ENCODE measurements around the gene OPN1MW2. TPM values are rescaled to one million over a fixed set of nuclear protein-coding genes. Genes with fewer than 3 reads are reported as not detected.

Gene OPN1MW2
- polyA plus RNA-seq, 1 donor from 2014 or later, result not detected

Other genes starting within 250 kb of the OPN1MW2 start
- 81.4 TPM for gene HCFC1, start 247.9 kb upstream of the OPN1MW2 start, polyA plus RNA-seq (ENCODE audit: insufficient read depth, low read depth, low replicate concordance)
- gene TMEM187, start 247.0 kb upstream of the OPN1MW2 start, polyA plus RNA-seq (ENCODE audit: insufficient read depth, low read depth, low replicate concordance), result 11.9 TPM
- 76.3 TPM for gene IRAK1, start 199.9 kb upstream of the OPN1MW2 start, polyA plus RNA-seq (ENCODE audit: insufficient read depth, low read depth, low replicate concordance)
- gene MECP2, start 122.0 kb upstream of the OPN1MW2 start, polyA plus RNA-seq (ENCODE audit: insufficient read depth, low read depth, low replicate concordance), result 40.8 TPM
- not detected for gene OPN1LW, start 75.5 kb upstream of the OPN1MW2 start, polyA plus RNA-seq (ENCODE audit: insufficient read depth, low read depth, low replicate concordance)
- gene OPN1MW, start 37.2 kb upstream of the OPN1MW2 start, polyA plus RNA-seq (ENCODE audit: insufficient read depth, low read depth, low replicate concordance), result not detected
- not detected for gene OPN1MW3, start 37.8 kb downstream of the OPN1MW2 start, polyA plus RNA-seq (ENCODE audit: insufficient read depth, low read depth, low replicate concordance)
- gene TEX28, start 75.4 kb downstream of the OPN1MW2 start, polyA plus RNA-seq (ENCODE audit: insufficient read depth, low read depth, low replicate concordance), result not detected
- 0.41 TPM for gene TKTL1, start 76.0 kb downstream of the OPN1MW2 start, polyA plus RNA-seq (ENCODE audit: insufficient read depth, low read depth, low replicate concordance)
- 334 TPM for gene FLNA, start 154.9 kb downstream of the OPN1MW2 start, polyA plus RNA-seq (ENCODE audit: insufficient read depth, low read depth, low replicate concordance)
- gene EMD, start 159.5 kb downstream of the OPN1MW2 start, polyA plus RNA-seq (ENCODE audit: insufficient read depth, low read depth, low replicate concordance), result 111 TPM
- gene RPL10, start 178.6 kb downstream of the OPN1MW2 start, polyA plus RNA-seq (ENCODE audit: insufficient read depth, low read depth, low replicate concordance), result 5,372 TPM
- 30.0 TPM for gene DNASE1L1, start 189.5 kb downstream of the OPN1MW2 start, polyA plus RNA-seq (ENCODE audit: insufficient read depth, low read depth, low replicate concordance)
- gene TAFAZZIN, start 191.8 kb downstream of the OPN1MW2 start, polyA plus RNA-seq (ENCODE audit: insufficient read depth, low read depth, low replicate concordance), result 23.3 TPM
- 270 TPM for gene ATP6AP1, start 208.9 kb downstream of the OPN1MW2 start, polyA plus RNA-seq (ENCODE audit: insufficient read depth, low read depth, low replicate concordance)
- 830 TPM for gene GDI1, start 217.4 kb downstream of the OPN1MW2 start, polyA plus RNA-seq (ENCODE audit: insufficient read depth, low read depth, low replicate concordance)
- gene FAM50A, start 224.4 kb downstream of the OPN1MW2 start, polyA plus RNA-seq (ENCODE audit: insufficient read depth, low read depth, low replicate concordance), result 125 TPM
- 77.4 TPM for gene PLXNA3, start 238.5 kb downstream of the OPN1MW2 start, polyA plus RNA-seq (ENCODE audit: insufficient read depth, low read depth, low replicate concordance)